Activated CD4-positive, alpha-beta memory T cell treated with anti-CD3 and anti-CD28 coated beads, Interleukin-2, amount 10 ng/mL, durations not matched to agents 7 days and 5 days (primary cell): ENCODE data around the gene TM9SF4. TPM values are rescaled to one million over a fixed set of nuclear protein-coding genes. Genes with fewer than 3 reads are reported as not detected.
A peak's percentile ranks its signal among the peaks of the same experiment; 100 is the strongest.

Experiments used
- CTCF ChIA-PET: fragments of 350-600 bp; sonication (Branson Sonifier 250); formaldehyde crosslinking; loops from one replicate; lab custom pipeline; 2021; ENCODE audit warnings: antibody characterized with exemption, inconsistent platforms; lab: Charles Lee
- POLR2A ChIA-PET: fragments of 350-600 bp; sonication (Branson Sonifier 250); formaldehyde crosslinking; loops from one replicate; lab custom pipeline; 2021; ENCODE audit warnings: antibody characterized with exemption; lab: Charles Lee
- DNase-seq: peaks from one replicate; pipeline ENCODE4 v3.0.0-alpha.2; 2020
- H3K27ac Mint-ChIP-seq: one replicate; pipeline ENCODE4 v1.8.0; 2021; ENCODE audit warnings: mild to moderate bottlenecking, mixed read lengths
- H3K27me3 Mint-ChIP-seq: one replicate; pipeline ENCODE4 v1.8.0; 2021; ENCODE audit warnings: mixed read lengths
- H3K36me3 Mint-ChIP-seq: one replicate; pipeline ENCODE4 v1.8.0; 2021; ENCODE audit warnings: low read depth, mixed read lengths
- H3K4me1 Mint-ChIP-seq: one replicate; pipeline ENCODE4 v1.8.0; 2021; ENCODE audit warnings: mixed read lengths
- H3K4me3 Mint-ChIP-seq: one replicate; pipeline ENCODE4 v1.8.0; 2021; ENCODE audit warnings: mild to moderate bottlenecking, mixed read lengths
- H3K9me3 Mint-ChIP-seq: one replicate; pipeline ENCODE4 v1.8.0; 2021; ENCODE audit warnings: mixed read lengths
- total RNA-seq, 2 experiments: library from RNA; stranded (reverse); gene quantifications; one replicate each; pipeline ENCODE4 v1.2.3, GENCODE V29; 2021

TM9SF4 gene
- total RNA-seq, 2 experiments from 2014 or later, result 37.6 to 38.6 TPM

DNA sequence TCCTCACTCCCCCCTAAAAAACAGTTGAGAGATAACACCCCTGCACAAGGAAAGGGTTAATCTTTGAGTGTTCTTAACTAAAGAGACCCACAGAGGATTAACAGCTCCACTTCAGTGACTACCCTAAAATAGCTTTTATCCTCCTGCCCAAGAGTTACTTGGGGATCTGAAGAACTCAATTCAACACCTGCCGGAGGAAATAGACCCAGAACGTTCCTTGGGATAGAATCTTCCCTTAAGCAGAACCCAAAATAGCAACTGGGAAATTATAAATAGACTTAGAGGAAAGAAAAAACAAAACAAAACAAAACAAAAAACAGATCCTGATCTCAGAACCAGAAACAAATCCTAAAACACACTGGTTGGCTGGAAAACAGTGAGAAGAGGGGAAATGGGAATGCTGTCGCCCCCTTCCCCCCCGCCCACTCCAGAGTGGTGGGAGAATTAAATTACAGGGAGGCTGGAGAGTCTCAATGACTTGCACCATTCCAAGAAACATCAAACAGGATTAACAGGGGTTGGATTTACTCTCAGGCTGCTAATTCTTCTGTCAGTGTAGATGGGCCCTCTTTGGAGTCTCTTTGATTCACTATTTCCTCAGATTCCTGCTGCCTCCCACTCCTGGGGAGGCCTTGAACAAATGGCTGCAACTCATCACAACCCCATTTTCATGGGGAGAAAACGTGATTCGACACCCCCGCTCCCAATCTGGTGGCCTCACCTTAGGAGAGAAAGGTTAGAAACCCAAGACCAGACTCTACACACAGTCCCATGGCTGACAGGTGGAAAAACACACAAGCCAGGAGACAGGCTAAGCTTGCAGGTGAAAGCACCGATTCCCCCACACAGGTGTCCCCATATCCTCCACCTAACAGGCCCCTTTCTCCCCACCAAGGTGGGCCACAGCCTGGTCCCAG, 96.6 kb downstream of the TM9SF4 start:
- peaks cover 84% of the 10 kb centered on the region for H3K4me1 Mint-ChIP-seq
- peak overlapping the region; percentile 88 for H3K27ac Mint-ChIP-seq
- peaks cover 45% of the 10 kb centered on the region for H3K36me3 Mint-ChIP-seq
- H3K4me3 Mint-ChIP-seq, result peak overlapping the region; percentile 91
- H3K9me3 Mint-ChIP-seq, result no peaks in the 10 kb centered on the region
- POLR2A ChIA-PET, result interaction anchor here (0.7 to 2.8 kb wide), 6 partner anchors 12 to 153 kb away, joined by 3 to 9 read pairs (median 6); no protein-coding TSS in a partner anchor
- no peak for DNase-seq
- CTCF ChIA-PET, result no interaction called here
- no peaks in the 10 kb centered on the region for H3K27me3 Mint-ChIP-seq

GRCh38 chr20:32206760-32207625, 97.5 kb downstream of the TM9SF4 start:
- no peaks in the 10 kb centered on the region for H3K27me3 Mint-ChIP-seq
- ChIA-PET CTCF (no interaction called here), POLR2A (interaction anchor here (1.0 to 2.1 kb wide), 4 partner anchors 14 to 152 kb away, joined by 3 to 8 read pairs (median 3); partner anchors contain the start of genes ASXL1 and TM9SF4)
- H3K4me3 Mint-ChIP-seq, result peak overlapping the region; percentile 91
- peaks cover 45% of the 10 kb centered on the region for H3K36me3 Mint-ChIP-seq
- H3K9me3 Mint-ChIP-seq, result no peaks in the 10 kb centered on the region
- H3K4me1 Mint-ChIP-seq, result peaks cover 86% of the 10 kb centered on the region
- peak overlapping the region; percentile 88 for H3K27ac Mint-ChIP-seq
- peak; percentile 26 for DNase-seq

GRCh38 chr20:32207626-32208498, 98.3 kb downstream of the TM9SF4 start, which contains the start of the genes PLAGL2 and POFUT1:
PLAGL2 (minus strand) TSS chr20:32207743; CDS start chr20:32202178, 5,565 bp downstream.
POFUT1 (plus strand) TSS chr20:32207880; CDS start chr20:32207942, 62 bp downstream.
- CTCF ChIA-PET, result no interaction called here
- H3K27me3 Mint-ChIP-seq, result no peaks in the 10 kb centered on the region
- POLR2A ChIA-PET, result interaction anchor here (0.8 to 1.2 kb wide), 4 partner anchors 17 to 151 kb away, joined by 3 to 4 read pairs (median 3); partner anchors contain the start of genes ASXL1 and TM9SF4
- peak within 1 kb of the TSS; percentile 88 for H3K27ac Mint-ChIP-seq
- H3K9me3 Mint-ChIP-seq, result no peaks in the 10 kb centered on the region
- H3K4me3 Mint-ChIP-seq, result peak within 1 kb of the TSS; percentile 91
- H3K4me1 Mint-ChIP-seq, result peaks cover 82% of the 10 kb centered on the region
- H3K36me3 Mint-ChIP-seq, result peaks cover 42% of the 10 kb centered on the region
- peak; percentile 92 for DNase-seq

- ChIA-PET CTCF (no interaction called here), POLR2A (interaction anchor here (0.7 to 2.1 kb wide), 5 partner anchors 18 to 124 kb away, joined by 3 to 8 read pairs (median 3); no protein-coding TSS in a partner anchor)
- Mint-ChIP-seq H3K4me3 (peak overlapping the region; percentile 84), H3K4me1 (peaks cover 75% of the 10 kb centered on the region), H3K27ac (peak overlapping the region; percentile 73), H3K9me3 (no peaks in the 10 kb centered on the region), H3K27me3 (no peaks in the 10 kb centered on the region), H3K36me3 (peaks cover 35% of the 10 kb centered on the region)
- no peak for DNase-seq
These were observed 99.1 kb downstream of the TM9SF4 start for GRCh38 chr20:32208499-32209154.

- ChIA-PET CTCF (interaction anchor here (0.6 to 1.0 kb wide), 2 partner anchors 22 to 607 kb away, joined by 3 read pairs; no protein-coding TSS in a partner anchor), POLR2A (interaction anchor here (1.0 to 2.1 kb wide), 6 partner anchors 13 to 147 kb away, joined by 3 to 8 read pairs (median 3); no protein-coding TSS in a partner anchor)
- Mint-ChIP-seq H3K9me3 (no peaks in the 10 kb centered on the region), H3K4me1 (peaks cover 61% of the 10 kb centered on the region), H3K27ac (peak overlapping the region; percentile 56), H3K36me3 (peaks cover 36% of the 10 kb centered on the region), H3K4me3 (peak overlapping the region; percentile 84), H3K27me3 (no peaks in the 10 kb centered on the region)
- DNase-seq, result no peak
These were observed 100.5 kb downstream of the TM9SF4 start for GRCh38 chr20:32209850-32210605.

DNA sequence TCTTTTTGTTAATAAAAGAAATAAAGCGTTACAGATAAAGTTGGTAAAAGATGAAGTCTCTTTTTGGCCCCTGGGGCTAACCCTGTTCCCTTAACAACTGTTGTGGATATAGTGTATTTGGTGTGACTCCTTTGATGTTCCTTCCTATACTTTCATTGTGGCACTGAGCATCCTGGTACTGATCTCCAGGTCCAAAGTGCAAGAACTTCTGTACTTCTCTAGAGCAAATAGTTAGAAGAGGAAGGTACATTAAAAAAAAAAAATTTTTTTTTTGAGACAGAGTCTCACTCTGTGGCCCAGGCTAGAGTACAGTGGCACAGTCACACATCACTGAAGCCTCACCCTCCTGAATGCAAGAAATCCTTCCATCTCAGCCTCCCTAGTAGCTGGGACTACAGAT, 104.4 kb downstream of the TM9SF4 start:
- peaks cover 32% of the 10 kb centered on the region for H3K4me1 Mint-ChIP-seq
- no peak overlapping the region for H3K27ac Mint-ChIP-seq
- H3K36me3 Mint-ChIP-seq, result peaks cover 59% of the 10 kb centered on the region
- DNase-seq, result no peak
- H3K27me3 Mint-ChIP-seq, result no peaks in the 10 kb centered on the region
- ChIA-PET POLR2A (interaction anchor here (0.7 kb wide), 1 partner anchor 8 kb away, joined by 3 read pairs; no protein-coding TSS in a partner anchor), CTCF (no interaction called here)
- H3K4me3 Mint-ChIP-seq, result no peak overlapping the region
- no peaks in the 10 kb centered on the region for H3K9me3 Mint-ChIP-seq

DNA sequence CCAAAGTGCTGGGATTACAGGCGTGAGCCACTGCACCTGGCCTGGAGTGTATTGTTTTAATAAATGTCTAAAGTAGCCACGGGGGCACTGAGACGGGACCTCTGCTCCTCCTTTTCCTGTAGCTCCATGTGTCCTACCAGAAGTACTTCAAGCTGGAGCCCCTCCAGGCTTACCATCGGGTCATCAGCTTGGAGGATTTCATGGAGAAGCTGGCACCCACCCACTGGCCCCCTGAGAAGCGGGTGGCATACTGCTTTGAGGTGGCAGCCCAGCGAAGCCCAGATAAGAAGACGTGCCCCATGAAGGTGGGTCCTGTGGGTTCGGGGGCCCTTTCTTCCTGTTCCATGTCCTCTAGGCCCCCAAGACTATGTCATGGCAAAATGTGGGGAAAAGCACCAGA, 105.6 kb downstream of the TM9SF4 start:
- ChIA-PET CTCF (no interaction called here), POLR2A (no interaction called here)
- no peaks in the 10 kb centered on the region for H3K9me3 Mint-ChIP-seq
- no peak for DNase-seq
- peaks cover 21% of the 10 kb centered on the region for H3K4me1 Mint-ChIP-seq
- H3K27me3 Mint-ChIP-seq, result no peaks in the 10 kb centered on the region
- H3K36me3 Mint-ChIP-seq, result peaks cover 65% of the 10 kb centered on the region
- H3K4me3 Mint-ChIP-seq, result no peak overlapping the region
- H3K27ac Mint-ChIP-seq, result no peak overlapping the region

- ChIA-PET CTCF (no interaction called here), POLR2A (no interaction called here)
- Mint-ChIP-seq H3K27me3 (no peaks in the 10 kb centered on the region), H3K4me1 (peaks cover 16% of the 10 kb centered on the region), H3K9me3 (no peaks in the 10 kb centered on the region), H3K27ac (no peak overlapping the region), H3K4me3 (no peak overlapping the region), H3K36me3 (peaks cover 63% of the 10 kb centered on the region)
- DNase-seq, result no peak
These were observed 106.2 kb downstream of the TM9SF4 start for GRCh38 chr20:32215729-32216128.

DNA sequence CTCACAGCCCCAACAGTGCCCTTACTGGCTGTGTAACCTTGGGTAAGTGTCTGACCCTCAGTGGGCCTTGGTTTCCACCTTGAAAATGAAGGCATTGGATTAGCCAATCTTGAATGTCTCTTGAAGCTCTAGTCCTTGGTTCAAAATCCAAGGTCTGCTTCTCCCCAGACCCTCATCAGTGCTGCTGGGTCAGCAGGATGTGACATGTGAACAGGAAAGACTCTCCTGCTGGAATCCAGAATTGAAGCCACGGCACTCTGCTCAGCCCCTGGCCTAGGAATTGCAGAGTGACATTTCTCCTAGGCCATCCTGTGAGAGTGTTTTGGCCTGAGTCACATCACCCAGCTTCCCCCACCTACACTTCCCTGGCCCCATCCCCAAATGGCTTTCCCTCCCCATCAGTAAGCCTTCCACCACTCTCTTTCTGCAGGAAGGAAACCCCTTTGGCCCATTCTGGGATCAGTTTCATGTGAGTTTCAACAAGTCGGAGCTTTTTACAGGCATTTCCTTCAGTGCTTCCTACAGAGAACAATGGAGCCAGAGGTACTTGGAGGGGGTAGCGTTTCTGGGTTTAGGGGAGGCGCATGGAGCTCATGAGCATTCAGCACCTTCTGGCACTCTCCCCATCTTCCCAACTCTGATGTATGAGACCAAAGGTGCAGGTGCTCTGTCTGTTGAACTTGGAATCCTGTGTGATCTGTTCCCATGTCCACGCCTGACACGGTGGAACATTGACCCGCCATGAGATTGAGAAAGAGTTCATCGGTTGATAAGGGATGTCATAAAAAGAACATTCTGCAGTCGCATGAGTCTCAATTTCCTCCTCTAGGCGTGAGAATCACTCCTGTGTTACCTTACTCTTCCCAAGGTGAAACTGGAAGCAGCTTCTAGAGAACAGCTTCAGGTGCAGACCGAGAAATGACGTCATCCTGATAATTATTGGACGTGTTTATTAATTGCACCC, 106.9 kb downstream of the TM9SF4 start:
- no peak overlapping the region for H3K4me3 Mint-ChIP-seq
- ChIA-PET POLR2A (no interaction called here), CTCF (no interaction called here)
- H3K27me3 Mint-ChIP-seq, result no peaks in the 10 kb centered on the region
- DNase-seq, result no peak
- H3K4me1 Mint-ChIP-seq, result peaks cover 11% of the 10 kb centered on the region
- H3K36me3 Mint-ChIP-seq, result peaks cover 64% of the 10 kb centered on the region
- H3K27ac Mint-ChIP-seq, result no peak overlapping the region
- no peaks in the 10 kb centered on the region for H3K9me3 Mint-ChIP-seq
